Measurements from ENCODE around the gene STEAP2. TPM values are rescaled to one million over a fixed set of nuclear protein-coding genes. Genes with fewer than 3 reads are reported as not detected.
"Not testable (repeated sequence)": the region's sequence is repeated elsewhere in the genome, so short reads cannot be mapped to it uniquely, and the experiment has no call there.

The STEAP2 gene
- total RNA-seq, 1 experiment from 2014 or later = 13.4 TPM

DNA sequence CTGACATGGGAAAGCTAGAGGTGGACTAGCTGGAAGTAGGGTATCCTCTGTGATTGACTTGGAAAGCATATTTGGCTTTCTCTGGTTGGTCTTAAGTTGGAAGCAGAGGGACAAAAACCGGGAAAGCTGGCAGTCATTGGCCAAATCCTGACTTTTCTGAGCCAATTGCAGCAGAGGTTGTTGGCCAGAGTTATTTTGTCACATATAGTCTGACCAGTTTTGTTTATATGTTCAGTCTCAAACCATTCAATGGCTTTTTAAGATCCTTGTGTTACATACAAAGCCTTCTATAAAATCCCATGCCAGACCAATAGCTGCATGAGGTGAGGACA is 39.7 kb downstream of the STEAP2 start:
- Histone ChIP-seq H4K20me1 (ENCODE audit: insufficient read depth) (no peaks in the 10 kb centered on the region), H2AFZ (ENCODE audit: low read depth, low read length, poor library complexity, severe bottlenecking) (no peak overlapping the region), H3K9me3 (ENCODE audit: control insufficient read depth in 1 of 2, insufficient read depth in 1 of 2, low read depth in 1 of 2, low read length in 2 of 2) (no peaks in the 10 kb centered on the region), H3K4me1 (ENCODE audit: control insufficient read depth in 1 of 2, insufficient read depth in 2 of 2, low read length in 2 of 2) (no peaks in the 10 kb centered on the region), H3K36me3 (ENCODE audit: control insufficient read depth in 1 of 2, insufficient read depth in 2 of 2, low read length in 2 of 2) (no peaks in the 10 kb centered on the region), H3K79me2 (ENCODE audit: insufficient read depth, low read length) (no peaks in the 10 kb centered on the region), H3K4me2 (ENCODE audit: low read length) (no peak overlapping the region), H3K4me3 (replicated peaks in 1 of 2; ENCODE audit: low read depth in 1 of 2, low read length in 2 of 2) (no peak overlapping the region), H3K9me2 (ENCODE audit: insufficient read depth) (no peaks in the 10 kb centered on the region), H3K9ac (ENCODE audit: low read length) (no peak overlapping the region), H3K27me3 (ENCODE audit: insufficient read depth, low read length) (no peaks in the 10 kb centered on the region), H3K27ac (ENCODE audit: low read depth, low read length) (no peak overlapping the region)
- BruUV-seq (replicated peaks) = no TSS peak
- ChIA-PET POLR2A (interaction anchor here (1.5 kb wide), 1 partner anchor 73 kb away, joined by 3 read pairs; no protein-coding TSS in a partner anchor), CTCF (no interaction called here), RAD21 (ENCODE audit: low non-redundant PET in 1 of 2, low total read pairs in 2 of 2, uncharacterized antibody in 2 of 2, unreplicated experiment in 2 of 2) (no interaction called here)
- ATAC-seq = no peak
- no peak for DNase-seq (ENCODE audit: low read depth, low spot score)
- TF ChIP-seq EZH2phosphoT487 (IDR thresholded peaks at IDR 0.05; ENCODE audit: borderline replicate concordance) = no peak
- intact Hi-C loops (cut with micrococcal nuclease) = no loop called here

- H3K9me2 ChIP-seq (ENCODE audit: insufficient read depth); DNase-seq (ENCODE audit: low read depth, low spot score); H3K79me2 ChIP-seq (ENCODE audit: insufficient read depth, low read length); intact Hi-C loops (cut with micrococcal nuclease); RAD21 ChIA-PET (ENCODE audit: low non-redundant PET in 1 of 2, low total read pairs in 2 of 2, uncharacterized antibody in 2 of 2, unreplicated experiment in 2 of 2); H3K27me3 ChIP-seq (ENCODE audit: insufficient read depth, low read length); H3K27ac ChIP-seq (ENCODE audit: low read depth, low read length); H3K9me3 ChIP-seq (ENCODE audit: control insufficient read depth in 1 of 2, insufficient read depth in 1 of 2, low read depth in 1 of 2, low read length in 2 of 2); H3K9ac ChIP-seq (ENCODE audit: low read length); CTCF ChIA-PET; H2AFZ ChIP-seq (ENCODE audit: low read depth, low read length, poor library complexity, severe bottlenecking); H3K4me2 ChIP-seq (ENCODE audit: low read length); POLR2A ChIA-PET; H4K20me1 ChIP-seq (ENCODE audit: insufficient read depth); BruUV-seq (replicated peaks); ATAC-seq; H3K4me3 ChIP-seq (replicated peaks in 1 of 2; ENCODE audit: low read depth in 1 of 2, low read length in 2 of 2); H3K4me1 ChIP-seq (ENCODE audit: control insufficient read depth in 1 of 2, insufficient read depth in 2 of 2, low read length in 2 of 2); H3K36me3 ChIP-seq (ENCODE audit: control insufficient read depth in 1 of 2, insufficient read depth in 2 of 2, low read length in 2 of 2): not testable (repeated sequence)
These were observed 44.5 kb downstream of the STEAP2 start for GRCh38 chr7:90256011-90256410.

GRCh38 chr7:90256778-90257177 is 45.2 kb downstream of the STEAP2 start:
- ATAC-seq (no peak), DNase-seq (ENCODE audit: low read depth, low spot score) (no peak)
- no peak overlapping the region for H3K27ac ChIP-seq (ENCODE audit: low read depth, low read length)
- H3K4me1 ChIP-seq (ENCODE audit: control insufficient read depth in 1 of 2, insufficient read depth in 2 of 2, low read length in 2 of 2) = no peaks in the 10 kb centered on the region
- POLR2A ChIA-PET = no interaction called here
- H3K36me3 ChIP-seq (ENCODE audit: control insufficient read depth in 1 of 2, insufficient read depth in 2 of 2, low read length in 2 of 2) = no peaks in the 10 kb centered on the region
- no peak overlapping the region for H2AFZ ChIP-seq (ENCODE audit: low read depth, low read length, poor library complexity, severe bottlenecking)
- RAD21 ChIA-PET (ENCODE audit: low non-redundant PET in 1 of 2, low total read pairs in 2 of 2, uncharacterized antibody in 2 of 2, unreplicated experiment in 2 of 2) = no interaction called here
- no peak overlapping the region for H3K9ac ChIP-seq (ENCODE audit: low read length)
- no peaks in the 10 kb centered on the region for H3K9me3 ChIP-seq (ENCODE audit: control insufficient read depth in 1 of 2, insufficient read depth in 1 of 2, low read depth in 1 of 2, low read length in 2 of 2)
- no peak overlapping the region for H3K4me3 ChIP-seq (replicated peaks in 1 of 2; ENCODE audit: low read depth in 1 of 2, low read length in 2 of 2)
- no peaks in the 10 kb centered on the region for H3K27me3 ChIP-seq (ENCODE audit: insufficient read depth, low read length)
- BruUV-seq (replicated peaks) = no TSS peak
- no peaks in the 10 kb centered on the region for H3K79me2 ChIP-seq (ENCODE audit: insufficient read depth, low read length)
- no peaks in the 10 kb centered on the region for H4K20me1 ChIP-seq (ENCODE audit: insufficient read depth)
- no peak overlapping the region for H3K4me2 ChIP-seq (ENCODE audit: low read length)
- no peaks in the 10 kb centered on the region for H3K9me2 ChIP-seq (ENCODE audit: insufficient read depth)
- intact Hi-C loops (cut with micrococcal nuclease) = no loop called here
- CTCF ChIA-PET = no interaction called here
- TF ChIP-seq RAD21 (IDR thresholded peaks at IDR 0.05; ENCODE audit: low read depth) (no peak), FOSL1 (IDR thresholded peaks at IDR 0.05; ENCODE audit: low read depth) (no peak), EGR1 (IDR thresholded peaks at IDR 0.05; ENCODE audit: low read depth) (no peak), CTCF (IDR thresholded peaks at IDR 0.05 in 2 of 3, conservative IDR thresholded peaks at IDR 0.05 in 1 of 3; ENCODE audit: borderline replicate concordance in 1 of 3, insufficient read depth in 1 of 3, low read depth in 2 of 3, low read length in 2 of 3) (no peak), SP1 (IDR thresholded peaks at IDR 0.05; ENCODE audit: low read depth) (no peak), SIN3A (IDR thresholded peaks at IDR 0.05; ENCODE audit: low read depth) (no peak), YY1 (IDR thresholded peaks at IDR 0.05; ENCODE audit: extremely low read depth, insufficient replicate concordance, low read depth, low read length) (no peak), CEBPB (IDR thresholded peaks at IDR 0.05; ENCODE audit: low read depth) (no peak), ZNF274 (IDR thresholded peaks at IDR 0.05; ENCODE audit: low read depth, low read length) (no peak)
- TF ChIP-seq, protein P1, sequence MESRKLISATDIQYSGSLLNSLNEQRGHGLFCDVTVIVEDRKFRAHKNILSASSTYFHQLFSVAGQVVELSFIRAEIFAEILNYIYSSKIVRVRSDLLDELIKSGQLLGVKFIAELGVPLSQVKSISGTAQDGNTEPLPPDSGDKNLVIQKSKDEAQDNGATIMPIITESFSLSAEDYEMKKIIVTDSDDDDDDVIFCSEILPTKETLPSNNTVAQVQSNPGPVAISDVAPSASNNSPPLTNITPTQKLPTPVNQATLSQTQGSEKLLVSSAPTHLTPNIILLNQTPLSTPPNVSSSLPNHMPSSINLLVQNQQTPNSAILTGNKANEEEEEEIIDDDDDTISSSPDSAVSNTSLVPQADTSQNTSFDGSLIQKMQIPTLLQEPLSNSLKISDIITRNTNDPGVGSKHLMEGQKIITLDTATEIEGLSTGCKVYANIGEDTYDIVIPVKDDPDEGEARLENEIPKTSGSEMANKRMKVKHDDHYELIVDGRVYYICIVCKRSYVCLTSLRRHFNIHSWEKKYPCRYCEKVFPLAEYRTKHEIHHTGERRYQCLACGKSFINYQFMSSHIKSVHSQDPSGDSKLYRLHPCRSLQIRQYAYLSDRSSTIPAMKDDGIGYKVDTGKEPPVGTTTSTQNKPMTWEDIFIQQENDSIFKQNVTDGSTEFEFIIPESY (IDR thresholded peaks at IDR 0.05; ENCODE audit: extremely low read depth, insufficient replicate concordance, low read length) = no peak

Measured in HCT116 (cell line).